Calu3 (cell line): ENCODE measurements around the gene GSTA4. TPM values are rescaled to one million over a fixed set of nuclear protein-coding genes. Genes with fewer than 3 reads are reported as not detected.
A peak's percentile ranks its signal among the peaks of the same experiment; 100 is the strongest.

Experiments used
- BruUV-seq: library from RNA; stranded (reverse); fragments of 400-500 nt; replicated peaks from 2 replicates; lab custom pipeline; 2021; lab: Mats Ljungman, UMichigan
- CTCF ChIA-PET: fragments of 300-600 bp; sonication (Branson Sonifier 250); formaldehyde crosslinking; loops from one replicate; lab custom pipeline; 2022; ENCODE audit warnings: antibody characterized with exemption; lab: Charles Lee
- DNase-seq: peaks from one replicate; pipeline ENCODE4 v3.0.0; 2022
- H3K27ac Mint-ChIP-seq: one replicate; pipeline ENCODE4 v1.8.0; 2022; ENCODE audit warnings: mixed read lengths; ENCODE audit not compliant: unreplicated experiment
- H3K27me3 Mint-ChIP-seq: one replicate; pipeline ENCODE4 v1.8.0; 2022; ENCODE audit warnings: mixed read lengths; ENCODE audit not compliant: unreplicated experiment
- H3K36me3 Mint-ChIP-seq: one replicate; pipeline ENCODE4 v1.8.0; 2022; ENCODE audit warnings: mild to moderate bottlenecking, moderate library complexity, mixed read lengths; ENCODE audit not compliant: insufficient read depth, unreplicated experiment
- H3K4me1 Mint-ChIP-seq: one replicate; pipeline ENCODE4 v1.8.0; 2022; ENCODE audit warnings: mild to moderate bottlenecking, low read depth, mixed read lengths; ENCODE audit not compliant: unreplicated experiment
- H3K4me3 Mint-ChIP-seq: one replicate; pipeline ENCODE4 v1.8.0; 2022; ENCODE audit warnings: mild to moderate bottlenecking, low read depth, moderate library complexity, mixed read lengths; ENCODE audit not compliant: unreplicated experiment
- H3K9me3 Mint-ChIP-seq: one replicate; pipeline ENCODE4 v1.8.0; 2022; ENCODE audit warnings: low read depth, mixed read lengths; ENCODE audit not compliant: unreplicated experiment
- intact Hi-C: fragments of 100-400 bp; cut with micrococcal nuclease; formaldehyde crosslinking; loops from one replicate; pipeline ENCODE4 v1.10.0; 2022; ENCODE audit not compliant: unreplicated experiment
- total RNA-seq: library from RNA; stranded (reverse); gene quantifications from 2 replicates; pipeline ENCODE4 v1.2.3, GENCODE V29; 2022
- TF ChIP-seq, protein P1 (sequence below): fragments of 200-600 bp; IDR thresholded peaks from one replicate; pipeline ENCODE4 v1.8.0; 2022; ENCODE audit warnings: antibody characterized with exemption; ENCODE audit not compliant: unreplicated experiment

Gene GSTA4
- total RNA-seq, 1 experiment from 2014 or later, result 0.38 TPM

DNA sequence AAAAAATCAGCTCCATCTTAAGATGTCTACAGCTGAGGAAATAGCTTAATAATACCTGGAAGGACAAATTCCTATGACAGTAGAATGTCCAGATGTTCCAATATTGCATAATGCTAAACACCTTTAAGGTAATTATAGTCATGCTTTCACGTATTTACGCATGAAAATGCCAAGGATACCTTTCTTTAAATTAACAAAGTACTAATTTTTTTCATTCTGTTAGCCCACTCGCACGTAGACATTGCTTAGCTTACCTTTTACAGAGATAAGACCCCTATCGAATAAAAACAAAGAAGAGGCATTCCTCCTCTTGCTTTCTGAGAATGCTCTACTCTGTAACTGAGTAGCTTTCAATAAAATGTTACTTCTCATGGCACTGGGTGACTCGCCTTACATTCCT, 4.4 kb upstream of the GSTA4 start:
- Mint-ChIP-seq H3K36me3 (peaks cover 26% of the 10 kb centered on the region), H3K4me1 (peaks cover 16% of the 10 kb centered on the region), H3K4me3 (no peak overlapping the region), H3K9me3 (no peaks in the 10 kb centered on the region), H3K27ac (no peak overlapping the region), H3K27me3 (no peaks in the 10 kb centered on the region)
- no peak for DNase-seq
- intact Hi-C loops, result loop anchor here (10.0 kb wide), 1 partner anchor 275 kb away; no protein-coding TSS in a partner anchor
- no TSS peak for BruUV-seq
- TF ChIP-seq, protein P1, sequence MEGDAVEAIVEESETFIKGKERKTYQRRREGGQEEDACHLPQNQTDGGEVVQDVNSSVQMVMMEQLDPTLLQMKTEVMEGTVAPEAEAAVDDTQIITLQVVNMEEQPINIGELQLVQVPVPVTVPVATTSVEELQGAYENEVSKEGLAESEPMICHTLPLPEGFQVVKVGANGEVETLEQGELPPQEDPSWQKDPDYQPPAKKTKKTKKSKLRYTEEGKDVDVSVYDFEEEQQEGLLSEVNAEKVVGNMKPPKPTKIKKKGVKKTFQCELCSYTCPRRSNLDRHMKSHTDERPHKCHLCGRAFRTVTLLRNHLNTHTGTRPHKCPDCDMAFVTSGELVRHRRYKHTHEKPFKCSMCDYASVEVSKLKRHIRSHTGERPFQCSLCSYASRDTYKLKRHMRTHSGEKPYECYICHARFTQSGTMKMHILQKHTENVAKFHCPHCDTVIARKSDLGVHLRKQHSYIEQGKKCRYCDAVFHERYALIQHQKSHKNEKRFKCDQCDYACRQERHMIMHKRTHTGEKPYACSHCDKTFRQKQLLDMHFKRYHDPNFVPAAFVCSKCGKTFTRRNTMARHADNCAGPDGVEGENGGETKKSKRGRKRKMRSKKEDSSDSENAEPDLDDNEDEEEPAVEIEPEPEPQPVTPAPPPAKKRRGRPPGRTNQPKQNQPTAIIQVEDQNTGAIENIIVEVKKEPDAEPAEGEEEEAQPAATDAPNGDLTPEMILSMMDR, result no peak
- CTCF ChIA-PET, result interaction anchor here (1.7 kb wide), 1 partner anchor 9 kb away, joined by 3 read pairs; no protein-coding TSS in a partner anchor

DNA sequence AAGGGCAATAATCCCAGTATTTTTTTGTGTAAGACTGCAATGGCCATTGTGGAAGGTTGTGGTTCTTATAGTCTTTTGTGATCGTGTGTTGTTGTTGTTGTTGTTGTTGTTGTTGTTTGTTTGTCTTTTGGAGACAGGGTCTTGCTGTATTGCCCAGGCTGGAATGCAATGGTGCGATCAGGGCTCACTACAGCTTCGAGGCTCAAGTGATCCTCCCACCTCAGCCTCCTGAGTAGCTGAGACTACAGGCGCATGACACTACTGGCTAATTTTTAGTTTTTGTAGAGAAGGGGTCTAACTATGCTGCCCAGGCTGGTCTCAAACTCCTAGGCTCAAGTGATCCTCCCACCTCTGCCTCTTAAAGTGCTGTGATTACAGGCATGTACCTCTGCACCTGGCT, 3.5 kb upstream of the GSTA4 start:
- no peak overlapping the region for H3K4me3 Mint-ChIP-seq
- no peak for DNase-seq
- intact Hi-C loops, result loop anchor here (10.0 kb wide), 1 partner anchor 274 kb away; no protein-coding TSS in a partner anchor
- BruUV-seq, result no TSS peak
- TF ChIP-seq, protein P1, result no peak
- H3K27ac Mint-ChIP-seq, result no peak overlapping the region
- H3K4me1 Mint-ChIP-seq, result peaks cover 20% of the 10 kb centered on the region
- H3K27me3 Mint-ChIP-seq, result no peaks in the 10 kb centered on the region
- CTCF ChIA-PET, result no interaction called here
- no peaks in the 10 kb centered on the region for H3K9me3 Mint-ChIP-seq
- peaks cover 28% of the 10 kb centered on the region for H3K36me3 Mint-ChIP-seq

DNA sequence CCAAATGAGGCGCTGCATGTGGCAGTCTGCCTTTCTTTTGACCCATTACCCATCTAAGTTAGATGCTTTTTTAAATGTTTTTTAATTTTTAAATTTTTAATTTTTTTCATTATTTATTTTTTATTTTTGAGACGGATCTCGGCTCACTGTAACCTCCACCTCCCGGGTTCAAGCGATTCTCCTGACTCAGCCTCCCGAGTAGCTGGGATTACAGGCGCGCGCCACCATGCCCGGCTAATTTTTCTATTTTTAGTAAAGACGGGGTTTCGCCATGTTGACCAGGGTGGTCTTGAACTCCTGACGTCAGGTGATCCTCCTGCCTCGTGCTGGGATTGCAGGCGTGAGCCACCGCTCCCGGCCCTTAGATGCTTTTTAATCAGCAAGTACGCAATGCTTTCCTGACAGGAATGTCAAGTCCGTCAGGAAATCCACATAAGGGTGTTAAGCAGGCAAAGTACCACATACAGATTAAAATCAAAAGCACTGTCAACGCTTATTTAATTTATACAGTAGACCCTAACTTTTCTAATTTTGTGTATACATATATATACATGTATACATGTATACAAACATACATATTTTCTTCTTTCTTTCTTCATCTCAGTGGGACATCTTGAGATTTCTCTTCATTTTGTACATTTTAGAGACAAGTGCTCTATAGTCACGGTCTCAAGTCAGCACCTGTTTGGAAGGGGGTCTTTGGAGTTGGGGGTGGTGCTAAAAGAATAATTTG, 995 bp upstream of the GSTA4 start:
- Mint-ChIP-seq H3K4me1 (peaks cover 20% of the 10 kb centered on the region), H3K27ac (peak overlapping the region; percentile 88), H3K9me3 (no peaks in the 10 kb centered on the region), H3K4me3 (peak overlapping the region; percentile 84), H3K27me3 (no peaks in the 10 kb centered on the region), H3K36me3 (peaks cover 28% of the 10 kb centered on the region)
- TF ChIP-seq, protein P1, result no peak
- CTCF ChIA-PET, result interaction anchor here (1.1 to 1.4 kb wide), 3 partner anchors 10 to 114 kb away, joined by 3 to 5 read pairs (median 3); no protein-coding TSS in a partner anchor
- BruUV-seq, result no TSS peak
- peak; percentile 39 for DNase-seq
- intact Hi-C loops, result loop anchor here (2.0 to 10.0 kb wide), 2 partner anchors 181 to 271 kb away; no protein-coding TSS in a partner anchor

DNA sequence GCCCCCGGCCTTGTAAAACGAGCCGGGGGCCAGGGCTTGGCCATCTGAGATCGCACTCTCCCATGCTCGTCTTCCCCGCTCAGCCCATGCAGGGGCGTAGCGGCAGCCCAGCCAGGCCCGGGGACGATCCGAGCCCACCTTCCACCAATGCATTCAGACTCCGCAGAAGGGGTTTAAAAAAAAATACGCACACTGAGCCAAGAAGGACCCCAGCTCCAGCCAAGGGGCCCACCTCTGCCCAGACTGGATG, 320 bp downstream of the GSTA4 start:
- intact Hi-C loops, result loop anchor here (5.0 to 10.0 kb wide), 2 partner anchors 112 to 270 kb away; no protein-coding TSS in a partner anchor
- Mint-ChIP-seq H3K36me3 (peaks cover 28% of the 10 kb centered on the region), H3K4me1 (peaks cover 31% of the 10 kb centered on the region), H3K9me3 (no peaks in the 10 kb centered on the region), H3K27me3 (peaks cover 2% of the 10 kb centered on the region), H3K4me3 (peak overlapping the region; percentile 84), H3K27ac (peak overlapping the region; percentile 88)
- TF ChIP-seq, protein P1, result no peak
- no TSS peak for BruUV-seq
- DNase-seq, result peak; percentile 13
- CTCF ChIA-PET, result interaction anchor here (1.0 to 1.4 kb wide), 5 partner anchors 12 to 113 kb away, joined by 3 to 5 read pairs (median 3); partner anchors contain the start of gene FBXO9
